ENCODE data around the gene PAX2.

PAX2 gene

DNA sequence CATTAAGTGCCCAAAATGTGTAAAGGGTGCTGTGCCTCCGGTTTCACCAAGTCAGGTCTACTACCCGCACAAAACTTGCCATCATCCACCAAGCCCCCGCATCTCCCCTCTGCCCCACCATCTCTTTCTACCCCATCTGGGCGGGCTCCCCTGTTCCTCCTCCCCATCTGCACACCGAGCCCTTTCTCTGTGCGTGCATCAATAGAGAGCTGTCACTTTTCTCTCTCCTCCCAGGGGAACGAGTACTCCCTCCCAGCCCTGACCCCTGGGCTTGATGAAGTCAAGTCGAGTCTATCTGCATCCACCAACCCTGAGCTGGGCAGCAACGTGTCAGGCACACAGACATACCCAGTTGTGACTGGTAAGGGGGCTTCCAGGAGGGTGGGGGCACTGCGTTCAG lies 63.5 kb downstream of the PAX2 start:
- no peak overlapping the region for H3K27ac ChIP-seq
- TF ChIP-seq, protein P1, sequence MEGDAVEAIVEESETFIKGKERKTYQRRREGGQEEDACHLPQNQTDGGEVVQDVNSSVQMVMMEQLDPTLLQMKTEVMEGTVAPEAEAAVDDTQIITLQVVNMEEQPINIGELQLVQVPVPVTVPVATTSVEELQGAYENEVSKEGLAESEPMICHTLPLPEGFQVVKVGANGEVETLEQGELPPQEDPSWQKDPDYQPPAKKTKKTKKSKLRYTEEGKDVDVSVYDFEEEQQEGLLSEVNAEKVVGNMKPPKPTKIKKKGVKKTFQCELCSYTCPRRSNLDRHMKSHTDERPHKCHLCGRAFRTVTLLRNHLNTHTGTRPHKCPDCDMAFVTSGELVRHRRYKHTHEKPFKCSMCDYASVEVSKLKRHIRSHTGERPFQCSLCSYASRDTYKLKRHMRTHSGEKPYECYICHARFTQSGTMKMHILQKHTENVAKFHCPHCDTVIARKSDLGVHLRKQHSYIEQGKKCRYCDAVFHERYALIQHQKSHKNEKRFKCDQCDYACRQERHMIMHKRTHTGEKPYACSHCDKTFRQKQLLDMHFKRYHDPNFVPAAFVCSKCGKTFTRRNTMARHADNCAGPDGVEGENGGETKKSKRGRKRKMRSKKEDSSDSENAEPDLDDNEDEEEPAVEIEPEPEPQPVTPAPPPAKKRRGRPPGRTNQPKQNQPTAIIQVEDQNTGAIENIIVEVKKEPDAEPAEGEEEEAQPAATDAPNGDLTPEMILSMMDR (IDR thresholded peaks at IDR 0.05), result no peak

DNA sequence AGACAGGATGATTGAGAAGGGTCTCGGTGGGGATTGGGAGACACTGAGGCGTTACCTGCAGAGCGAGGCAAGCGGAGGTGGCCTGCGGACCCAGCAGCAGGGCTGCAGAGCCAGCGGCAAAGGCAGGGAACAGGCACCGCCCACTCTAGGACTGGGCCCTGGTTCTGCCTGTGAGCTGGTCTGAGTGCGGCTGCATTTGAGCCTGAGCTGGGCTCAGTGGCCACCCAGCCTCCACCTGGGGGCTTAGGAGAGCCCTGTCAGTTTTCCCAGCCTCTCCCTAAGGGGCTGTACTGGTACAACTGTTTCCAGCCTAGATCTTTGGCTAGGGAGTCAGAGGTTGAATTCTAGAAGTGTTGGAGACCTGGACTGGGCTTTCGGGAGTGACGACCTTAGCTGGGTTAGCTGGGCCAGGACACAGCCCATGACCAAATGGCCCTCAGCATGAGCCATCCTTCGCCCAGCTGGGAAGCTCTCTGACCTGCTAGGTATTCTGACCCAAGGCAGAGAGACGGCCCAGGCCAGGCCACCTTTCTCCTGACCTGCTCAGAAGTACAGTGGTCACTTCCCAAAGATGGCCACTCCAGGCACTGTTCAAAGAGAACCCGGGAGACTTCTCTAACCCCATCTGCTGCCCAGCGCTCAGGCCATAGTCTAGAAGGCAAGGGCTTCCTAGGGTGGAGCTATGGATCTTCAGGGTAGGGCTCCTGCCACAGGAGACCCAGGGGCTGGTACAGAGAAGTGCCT lies 64.9 kb downstream of the PAX2 start:
- no peak overlapping the region for H3K27ac ChIP-seq
- no peak for TF ChIP-seq ZFX (IDR thresholded peaks at IDR 0.05; ENCODE audit: borderline replicate concordance)
- TF ChIP-seq, protein P1 (IDR thresholded peaks at IDR 0.05), result no peak

DNA sequence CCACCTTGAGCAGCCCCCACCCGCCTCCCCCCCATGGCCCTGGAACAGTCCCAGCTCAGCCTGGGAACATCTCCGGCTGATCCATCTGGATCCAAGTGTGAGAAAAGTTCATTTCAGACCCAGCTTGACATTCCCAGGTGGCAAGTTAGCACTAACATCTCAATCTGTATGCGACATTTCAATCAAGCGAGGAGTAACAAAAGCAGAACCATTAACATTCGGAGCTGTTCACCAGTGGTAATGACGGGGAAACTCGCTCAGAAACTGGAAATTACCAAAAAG lies 65.4 kb downstream of the PAX2 start:
- TF ChIP-seq, protein P1 (IDR thresholded peaks at IDR 0.05), result no peak
- TF ChIP-seq ZFX (IDR thresholded peaks at IDR 0.05; ENCODE audit: borderline replicate concordance), result no peak
- H3K27ac ChIP-seq, result no peak overlapping the region

DNA sequence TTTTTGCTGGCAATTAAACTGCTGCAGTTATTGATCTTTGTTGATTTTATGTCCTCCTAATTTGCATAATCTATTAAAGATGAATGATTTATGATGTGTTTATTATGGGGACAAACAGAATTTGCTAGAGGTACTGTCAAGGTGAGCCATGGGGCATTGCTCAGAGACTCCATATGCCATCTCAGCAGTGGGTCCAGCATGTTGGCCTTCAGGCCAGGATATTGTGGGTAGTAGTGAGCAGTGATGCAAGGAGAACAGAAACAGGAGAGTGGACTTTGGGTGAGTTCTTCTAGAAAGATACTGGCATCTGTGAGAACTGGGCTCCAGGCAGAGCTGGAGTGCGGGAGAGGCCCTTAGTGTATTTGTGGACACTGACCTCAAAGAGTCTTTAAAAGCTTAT lies 65.9 kb downstream of the PAX2 start:
- no peak for TF ChIP-seq ZFX (IDR thresholded peaks at IDR 0.05; ENCODE audit: borderline replicate concordance)
- TF ChIP-seq, protein P1 (IDR thresholded peaks at IDR 0.05), result no peak
- no peak overlapping the region for H3K27ac ChIP-seq

DNA sequence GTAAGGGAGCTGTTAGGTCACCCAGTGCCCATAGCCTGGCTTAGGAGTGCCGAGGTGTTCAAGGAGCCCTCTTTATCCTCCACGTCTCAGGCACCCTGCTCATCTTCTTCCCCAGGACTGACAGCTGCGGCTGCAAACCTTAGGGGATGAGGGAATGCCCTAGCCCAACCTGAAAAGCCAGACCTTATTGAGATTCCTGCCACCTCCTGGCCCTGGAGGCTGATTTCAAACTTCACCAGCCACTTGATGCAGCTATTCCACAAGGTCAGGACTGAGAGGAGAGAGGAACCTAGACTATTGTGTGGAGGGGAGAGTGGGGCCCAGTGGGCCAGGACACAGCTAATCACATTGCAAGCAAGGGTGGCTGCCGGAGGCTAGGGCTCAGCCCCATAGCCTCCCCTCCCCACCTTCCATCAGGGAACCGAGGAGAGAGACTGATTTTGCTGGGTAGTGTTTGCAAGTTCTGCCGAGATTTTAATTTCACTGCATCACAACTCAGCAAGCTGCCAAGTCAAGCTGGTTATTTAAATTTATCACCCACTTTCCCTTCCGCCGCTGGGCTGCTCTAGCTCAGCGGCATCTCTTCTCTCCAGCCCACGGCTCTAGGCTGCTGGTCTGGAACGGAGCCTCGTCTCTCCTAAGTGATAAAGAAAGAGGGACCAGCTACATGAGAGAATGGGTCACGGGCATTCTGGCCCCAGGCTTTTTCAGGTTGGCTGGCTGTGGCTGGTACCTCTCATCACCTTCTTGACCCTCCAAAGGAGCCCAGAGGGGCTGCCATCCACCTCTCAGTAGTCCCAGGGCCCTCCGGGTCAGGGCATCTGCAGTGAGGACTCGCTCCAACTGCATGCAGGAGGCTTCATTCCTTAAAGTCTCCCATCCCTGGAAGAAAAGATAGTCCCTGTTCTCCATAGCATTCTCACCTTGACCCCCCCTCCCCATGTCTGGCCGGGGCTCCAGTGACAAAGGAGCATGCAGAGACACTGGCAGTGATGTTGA lies 66.7 kb downstream of the PAX2 start:
- TF ChIP-seq, protein P1 (IDR thresholded peaks at IDR 0.05), result no peak
- no peak for TF ChIP-seq ZFX (IDR thresholded peaks at IDR 0.05; ENCODE audit: borderline replicate concordance)
- no peak overlapping the region for H3K27ac ChIP-seq

DNA sequence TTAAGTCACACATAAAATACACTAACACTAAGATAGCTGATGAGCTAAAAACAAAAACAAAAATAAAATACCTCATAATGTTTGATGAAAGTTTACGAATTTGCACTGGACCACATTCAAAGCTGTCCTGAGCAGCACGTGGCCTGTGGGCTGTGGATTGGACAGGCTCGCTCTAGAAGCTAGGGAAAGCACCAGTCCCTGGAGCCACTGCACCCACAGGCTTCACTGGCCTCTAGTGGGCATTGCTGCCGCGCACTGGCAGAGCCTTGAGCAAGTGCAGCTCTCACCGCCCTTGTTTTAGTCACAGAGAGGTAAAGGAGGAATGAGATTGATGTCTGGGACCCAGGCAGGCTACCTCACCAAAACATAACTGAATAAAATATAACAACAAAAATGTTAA lies 67.6 kb downstream of the PAX2 start:
- no peak for TF ChIP-seq ZFX (IDR thresholded peaks at IDR 0.05; ENCODE audit: borderline replicate concordance)
- TF ChIP-seq, protein P1 (IDR thresholded peaks at IDR 0.05), result peak; percentile 38; the same call in 1 of the 2 replicates
- H3K27ac ChIP-seq, result no peak overlapping the region
